Right lung (tissue), 10 donors: ENCODE measurements around the gene KLLN. TPM values are rescaled to one million over a fixed set of nuclear protein-coding genes. Genes with fewer than 3 reads are reported as not detected.
A peak's percentile ranks its signal among the peaks of the same experiment; 100 is the strongest.
"Not testable (repeated sequence)": the region's sequence is repeated elsewhere in the genome, so short reads cannot be mapped to it uniquely, and the experiment has no call there.

ENCODE experiments used
- DNase-seq, 2 donors: peaks; one replicate each; pipeline ENCODE4 v3.0.0-alpha.2; 2013
- long read RNA-seq, 8 donors: transcript quantifications; one replicate each; lab custom pipeline, GENCODE V29; 2026
- polyA plus RNA-seq, 5 donors: library from polyadenylated mRNA; unstranded; fragments of 120-200 nt; gene quantifications; one replicate each; pipeline versions ENCODE4 v1.2.1 to v1.2.3, GENCODE V29; 2013; ENCODE audit warnings: inconsistent platforms in 1 of 5, low replicate concordance in 1 of 5; ENCODE audit not compliant: insufficient read length in 5 of 5, insufficient read depth in 1 of 5

The KLLN gene, protein sequence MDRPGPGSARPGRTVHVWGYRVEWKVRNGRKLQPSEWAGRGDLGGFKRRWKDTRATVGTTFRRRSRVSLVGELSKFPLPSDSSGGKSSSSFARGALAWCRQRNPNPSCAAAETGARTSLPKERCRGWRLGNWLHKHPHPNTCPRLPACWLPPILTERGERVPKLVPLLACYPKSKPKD
- 1 to 10 TPM in 4 of 5 donors, under 1 TPM in 1; 0.90 to 1.4 (median 1.2) TPM for polyA plus RNA-seq
- long read RNA-seq, donor 1, full-length matches to known transcripts: 3 of 133 reads
- long read RNA-seq, donor 1, partial matches to known transcripts: 98 of 133 reads
- long read RNA-seq, donor 1, other reads (novel, unspliced or antisense): 32 of 133 reads
- long read RNA-seq, donor 2, full-length matches to known transcripts: 3 of 44 reads
- long read RNA-seq, donor 2, partial matches to known transcripts: 25 of 44 reads
- long read RNA-seq, donor 2, other reads (novel, unspliced or antisense): 16 of 44 reads
- long read RNA-seq, donor 3: 0 reads
- long read RNA-seq, donor 4, full-length matches to known transcripts: 2 of 78 reads
- long read RNA-seq, donor 4, partial matches to known transcripts: 49 of 78 reads
- long read RNA-seq, donor 4, other reads (novel, unspliced or antisense): 27 of 78 reads
- long read RNA-seq, donor 5, full-length matches to known transcripts: 2 of 2 reads
- long read RNA-seq, donor 5, partial matches to known transcripts: 0 of 2 reads
- long read RNA-seq, donor 5, other reads (novel, unspliced or antisense): 0 of 2 reads
- long read RNA-seq, donor 6, full-length matches to known transcripts: 3 of 69 reads
- long read RNA-seq, donor 6, partial matches to known transcripts: 66 of 69 reads
- long read RNA-seq, donor 6, other reads (novel, unspliced or antisense): 0 of 69 reads
- long read RNA-seq, donor 7, full-length matches to known transcripts: 2 of 2 reads
- long read RNA-seq, donor 7, partial matches to known transcripts: 0 of 2 reads
- long read RNA-seq, donor 7, other reads (novel, unspliced or antisense): 0 of 2 reads
- long read RNA-seq, donor 8, full-length matches to known transcripts: 1 of 1 reads
- long read RNA-seq, donor 8, partial matches to known transcripts: 0 of 1 reads
- long read RNA-seq, donor 8, other reads (novel, unspliced or antisense): 0 of 1 reads

DNA sequence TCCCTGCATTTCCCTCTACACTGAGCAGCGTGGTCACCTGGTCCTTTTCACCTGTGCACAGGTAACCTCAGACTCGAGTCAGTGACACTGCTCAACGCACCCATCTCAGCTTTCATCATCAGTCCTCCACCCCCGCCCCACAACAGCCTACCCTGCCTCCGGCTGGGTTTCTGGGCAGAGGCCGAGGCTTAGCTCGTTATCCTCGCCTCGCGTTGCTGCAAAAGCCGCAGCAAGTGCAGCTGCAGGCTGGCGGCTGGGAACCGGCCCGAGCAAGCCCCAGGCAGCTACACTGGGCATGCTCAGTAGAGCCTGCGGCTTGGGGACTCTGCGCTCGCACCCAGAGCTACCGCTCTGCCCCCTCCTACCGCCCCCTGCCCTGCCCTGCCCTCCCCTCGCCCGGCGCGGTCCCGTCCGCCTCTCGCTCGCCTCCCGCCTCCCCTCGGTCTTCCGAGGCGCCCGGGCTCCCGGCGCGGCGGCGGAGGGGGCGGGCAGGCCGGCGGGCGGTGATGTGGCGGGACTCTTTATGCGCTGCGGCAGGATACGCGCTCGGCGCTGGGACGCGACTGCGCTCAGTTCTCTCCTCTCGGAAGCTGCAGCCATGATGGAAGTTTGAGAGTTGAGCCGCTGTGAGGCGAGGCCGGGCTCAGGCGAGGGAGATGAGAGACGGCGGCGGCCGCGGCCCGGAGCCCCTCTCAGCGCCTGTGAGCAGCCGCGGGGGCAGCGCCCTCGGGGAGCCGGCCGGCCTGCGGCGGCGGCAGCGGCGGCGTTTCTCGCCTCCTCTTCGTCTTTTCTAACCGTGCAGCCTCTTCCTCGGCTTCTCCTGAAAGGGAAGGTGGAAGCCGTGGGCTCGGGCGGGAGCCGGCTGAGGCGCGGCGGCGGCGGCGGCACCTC, at the start of gene KLLN, which contains the start of gene PTEN:
KLLN (minus strand) TSS at position 481 of the 891 bp plus-strand sequence. CDS start 1,046 bp downstream, outside the sequence.
PTEN (plus strand) TSS at position 573 of the 891 bp plus-strand sequence. CDS start 845 bp downstream, outside the sequence.
- peak; percentile 90 to 93 for DNase-seq

GRCh38 chr10:87903396-87903795, 40.1 kb upstream of the KLLN start:
- not testable (repeated sequence) for DNase-seq

DNA sequence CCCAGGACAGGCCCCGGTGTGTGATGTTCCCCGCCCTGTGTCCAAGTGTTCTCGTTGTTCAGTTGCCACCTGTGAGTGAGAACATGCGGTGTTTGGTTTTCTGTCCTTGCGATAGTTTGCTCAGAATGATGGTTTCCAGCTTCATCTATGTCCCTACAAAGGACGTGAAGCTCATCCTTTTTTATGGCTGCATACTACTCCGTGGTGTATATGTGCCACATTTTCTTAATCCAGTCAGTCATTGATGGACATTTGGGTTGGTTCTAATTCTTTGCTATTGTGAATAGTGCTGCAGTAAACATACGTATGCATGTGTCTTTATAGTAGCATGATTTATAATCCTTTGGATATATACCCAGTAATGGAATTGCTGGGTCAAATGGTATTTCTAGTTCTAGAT, 34.6 kb upstream of the KLLN start:
- DNase-seq: not testable (repeated sequence)

DNA sequence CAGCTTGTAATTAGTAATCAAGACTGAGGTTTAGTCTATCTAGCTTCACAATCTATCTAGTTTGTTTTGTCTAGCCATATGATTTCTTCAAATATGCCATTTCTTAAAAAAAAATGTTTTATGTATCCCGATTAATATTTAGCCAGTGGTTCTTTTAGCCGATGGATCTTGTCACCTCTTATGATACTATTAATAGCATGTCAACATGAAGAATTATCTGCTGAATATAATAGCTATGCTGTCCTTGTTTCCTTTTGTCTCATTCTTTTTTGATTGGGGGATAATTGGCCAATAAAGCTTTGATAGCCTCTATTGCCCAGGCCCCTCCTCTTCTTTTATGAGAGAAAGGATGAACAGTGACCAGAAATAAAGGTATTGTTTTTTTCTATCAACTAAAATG, 32.9 kb upstream of the KLLN start:
- no peak for DNase-seq

GRCh38 chr10:87895430-87895829, 32.1 kb upstream of the KLLN start:
- DNase-seq: no peak

- no peak for DNase-seq
These were observed 24.4 kb upstream of the KLLN start for GRCh38 chr10:87887548-87888289.

GRCh38 chr10:87887146-87887545, 23.8 kb upstream of the KLLN start:
- no peak for DNase-seq

DNA sequence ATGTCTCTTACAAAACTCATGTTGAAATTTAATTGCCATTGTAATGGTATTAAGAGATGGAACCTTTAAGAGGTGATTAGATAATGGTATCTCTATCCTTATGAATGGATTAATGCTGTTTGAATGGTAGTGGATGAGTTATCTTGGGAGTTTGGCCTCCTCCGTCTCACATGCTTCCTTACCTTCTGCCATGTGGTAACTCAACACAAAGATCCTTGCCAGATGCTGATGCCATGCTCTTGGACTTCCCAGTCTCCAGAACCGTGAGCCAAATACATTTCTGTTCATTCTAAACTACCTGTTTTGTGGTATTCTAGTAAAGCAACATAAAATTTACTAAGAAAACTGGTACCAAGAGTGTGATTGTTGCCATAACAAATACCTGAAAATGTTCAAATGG, 23.3 kb upstream of the KLLN start:
- DNase-seq: no peak

DNA sequence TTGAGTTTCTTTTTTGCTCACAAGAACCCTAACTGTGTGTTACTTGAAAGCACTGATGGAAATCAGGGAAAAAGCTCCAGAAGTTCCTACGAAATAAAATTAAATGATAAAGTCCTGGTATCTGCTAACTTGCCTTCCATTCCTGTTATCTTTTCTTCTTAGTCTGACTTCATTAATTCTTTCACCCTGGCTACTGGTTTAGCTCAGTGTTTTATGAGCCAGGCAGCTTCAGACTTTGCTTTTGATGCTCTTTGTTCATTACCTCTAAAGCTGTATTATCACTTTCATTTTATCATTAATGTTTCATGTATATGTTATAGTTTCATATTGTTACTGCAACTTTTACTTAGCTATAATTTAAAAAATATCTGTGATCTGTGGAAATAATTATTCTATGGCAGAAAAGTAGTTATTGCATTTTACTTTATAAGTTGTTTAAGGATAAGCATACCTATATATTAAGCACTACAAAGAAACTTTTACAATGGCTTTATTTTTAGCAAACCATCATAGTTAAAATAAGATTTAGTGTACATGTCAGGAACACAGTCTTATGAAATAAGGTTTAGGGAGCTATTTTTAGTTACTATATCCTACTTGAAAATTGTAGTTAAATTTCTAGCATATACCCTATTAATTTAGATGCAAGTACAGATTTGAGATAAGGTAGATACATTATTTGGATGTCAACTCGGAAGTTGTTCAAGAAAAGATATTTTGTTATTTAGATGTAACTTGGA, 19.4 kb upstream of the KLLN start:
- no peak for DNase-seq

DNA sequence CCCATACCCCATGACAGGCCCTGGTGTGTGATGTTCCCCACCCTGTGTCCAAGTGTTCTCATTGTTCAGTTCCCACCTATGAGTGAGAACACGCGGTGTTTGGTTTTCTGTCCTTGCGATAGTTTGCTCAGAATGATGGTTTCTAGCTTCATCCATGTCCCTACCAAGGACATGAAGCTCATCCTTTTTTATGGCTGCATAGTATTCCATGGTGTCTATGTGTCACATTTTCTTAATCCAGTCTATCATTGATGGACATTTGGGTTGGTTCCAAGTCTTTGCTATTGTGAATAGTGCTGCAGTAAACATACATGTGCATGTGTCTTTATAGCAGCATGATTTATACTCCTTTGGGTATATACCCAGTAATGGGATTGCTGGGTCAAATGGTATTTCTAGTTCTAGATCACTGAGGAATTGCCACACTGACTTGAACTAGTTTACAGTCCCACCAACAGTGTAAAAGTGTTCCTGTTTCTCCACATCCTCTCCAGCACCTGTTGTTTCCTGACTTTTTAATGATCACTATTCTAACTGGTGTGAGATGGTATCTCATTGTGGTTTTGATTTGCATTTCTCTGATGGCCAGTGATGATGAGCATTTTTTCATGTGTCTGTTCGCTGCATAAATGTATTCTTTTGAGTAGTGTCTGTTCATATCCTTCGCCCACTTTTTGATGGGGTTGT, 18.2 kb upstream of the KLLN start:
- DNase-seq: not testable (repeated sequence)

DNA sequence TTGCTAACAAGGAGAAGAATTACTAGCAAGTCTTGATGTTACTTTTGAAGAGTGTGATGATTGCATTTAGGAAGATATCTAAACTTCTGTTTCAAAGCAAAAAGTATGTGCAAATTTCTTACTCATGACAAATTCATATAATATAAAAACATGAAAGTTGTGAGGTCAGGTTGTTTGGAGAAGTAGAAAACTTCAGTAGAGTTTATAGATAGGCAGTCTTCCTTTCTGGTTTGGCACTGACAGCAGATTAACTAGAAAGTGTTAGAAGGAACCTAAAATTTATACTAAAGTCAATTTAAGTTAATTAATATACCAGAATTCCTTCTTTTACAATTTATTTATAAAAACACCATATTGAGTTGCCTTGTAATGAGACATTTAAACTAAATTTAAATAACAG, 17.0 kb upstream of the KLLN start:
- no peak for DNase-seq

GRCh38 chr10:87878664-87879459, 15.5 kb upstream of the KLLN start:
- no peak for DNase-seq

DNA sequence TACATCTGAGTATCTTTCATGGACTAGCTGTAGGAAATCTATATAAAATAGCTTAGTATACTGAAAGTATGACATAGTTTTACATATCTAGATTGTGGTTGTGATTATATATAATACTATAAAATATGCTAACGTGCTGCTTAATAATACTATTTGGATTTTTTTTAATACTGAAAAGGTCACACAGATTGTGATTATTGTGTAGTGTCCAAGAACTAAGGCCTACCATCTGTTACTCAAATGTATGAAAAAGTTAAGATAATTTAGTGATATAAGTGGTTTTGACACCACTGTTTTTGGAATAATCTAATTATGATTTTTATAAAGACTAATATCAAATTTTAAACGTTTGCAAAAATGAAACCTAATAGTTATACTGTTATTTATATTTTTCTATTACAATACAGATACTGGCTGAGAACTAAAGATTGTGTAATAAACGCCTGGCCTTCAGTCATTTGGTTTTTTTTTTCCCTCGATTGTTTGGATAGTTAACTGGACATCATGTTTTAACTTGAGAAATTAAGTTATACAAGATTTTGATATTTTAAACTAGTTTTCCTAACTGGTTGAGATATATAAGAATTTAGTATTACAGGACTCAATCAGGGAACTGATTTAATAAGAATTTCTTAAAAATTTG, 12.7 kb upstream of the KLLN start:
- DNase-seq: no peak

DNA sequence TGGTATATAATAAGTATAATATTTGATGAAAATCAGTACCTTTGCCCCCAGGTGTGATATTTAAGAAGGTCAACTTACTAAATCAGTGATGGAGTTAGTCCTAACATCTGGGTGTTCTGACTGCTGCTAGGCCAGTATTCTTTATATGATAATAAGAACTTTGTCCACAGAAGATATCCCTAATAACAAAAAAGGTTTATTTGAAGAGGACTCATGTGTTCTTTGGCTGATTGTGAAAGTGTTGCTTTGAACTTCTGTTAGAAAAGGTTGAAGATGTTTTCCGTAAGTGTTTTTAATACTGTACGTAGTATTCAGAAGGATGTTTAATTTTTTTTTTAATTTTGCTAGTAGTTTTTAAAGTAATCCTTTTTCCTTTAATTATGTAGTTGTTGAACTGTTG, 10.3 kb upstream of the KLLN start:
- DNase-seq: no peak

DNA sequence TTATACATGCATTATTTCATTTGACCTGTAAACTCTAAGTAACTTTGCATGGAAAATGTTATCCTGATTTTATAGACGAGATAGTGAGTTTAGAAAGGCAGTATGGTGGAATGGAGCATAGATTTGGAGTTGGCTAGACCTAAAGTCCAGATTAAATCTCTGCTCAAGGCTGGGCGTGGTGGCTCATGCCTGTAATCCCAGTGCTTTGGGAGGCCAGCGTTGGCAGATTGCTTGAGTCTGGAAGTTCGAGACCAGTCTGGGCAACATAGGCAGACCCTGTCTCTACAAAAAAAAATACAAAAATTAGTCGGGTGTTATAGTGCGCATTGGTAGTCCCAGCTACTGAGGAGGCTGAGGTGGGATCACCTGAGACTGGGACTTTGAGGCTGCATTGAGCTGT, 9.5 kb upstream of the KLLN start:
- DNase-seq: no peak

DNA sequence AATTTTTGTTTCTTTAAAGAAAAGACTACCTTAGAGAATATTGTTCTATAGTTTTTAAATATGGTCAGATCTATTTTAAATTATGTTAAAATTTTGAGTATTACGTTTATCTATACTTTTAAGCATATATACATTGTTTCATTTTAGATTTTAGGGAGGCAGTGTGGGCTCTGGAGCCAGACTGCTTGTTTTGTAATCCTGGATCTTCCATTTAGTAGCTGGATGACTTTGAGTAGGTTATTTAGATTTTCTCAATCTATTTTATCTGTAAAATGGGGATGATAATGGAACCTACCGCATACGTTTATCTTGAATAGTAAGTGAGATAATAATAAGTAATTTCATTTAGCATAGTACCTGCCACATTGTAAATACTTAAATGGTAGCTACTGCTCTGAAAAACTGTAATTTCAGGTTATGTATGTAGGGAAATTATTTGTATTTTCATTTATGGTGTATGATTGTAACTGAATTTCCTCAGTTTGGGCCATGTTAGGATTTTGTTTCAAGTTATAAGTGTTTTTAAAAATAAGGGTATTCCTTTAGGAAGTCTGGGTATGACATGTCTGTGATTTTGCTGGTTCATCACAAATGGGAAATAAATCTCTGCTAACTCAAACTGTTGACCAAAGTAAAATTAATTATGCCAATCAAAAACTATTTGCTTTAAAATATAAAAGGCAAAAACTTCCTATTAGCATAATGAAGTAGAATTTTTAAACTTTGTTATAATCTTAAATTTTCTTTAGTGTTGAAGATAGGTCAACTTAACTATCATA, 6.6 kb upstream of the KLLN start:
- DNase-seq: no peak

GRCh38 chr10:87869139-87869538, 5.8 kb upstream of the KLLN start:
- not testable (repeated sequence) for DNase-seq
